Kasumi-1 (cell line): ENCODE results near the gene CYP4A22.
A peak's percentile ranks its signal among the peaks of the same experiment; 100 is the strongest.
"Not testable (repeated sequence)": the region's sequence is repeated elsewhere in the genome, so short reads cannot be mapped to it uniquely, and the experiment has no call there.

Experiments
- DNase-seq, 2 experiments: peaks; one replicate each; lab custom pipeline; 2025; lab: John Stamatoyannopoulos, UW

CYP4A22 gene

GRCh38 chr1:47137198-47137597 is at the start of gene CYP4A22:
CYP4A22 (plus strand) TSS chr1:47137441; CDS start chr1:47137486, 45 bp downstream.
- DNase-seq: no peak

- peak; percentile 5 to 11 for DNase-seq
Measured at GRCh38 chr1:47089356-47089755, 47.9 kb upstream of the CYP4A22 start.

GRCh38 chr1:47091476-47091875 is 45.8 kb upstream of the CYP4A22 start:
- DNase-seq: not testable (repeated sequence)

GRCh38 chr1:47104816-47105215 is 32.4 kb upstream of the CYP4A22 start:
- DNase-seq: no peak

- no peak for DNase-seq
Measured at GRCh38 chr1:47106792-47107191, 30.4 kb upstream of the CYP4A22 start.

- not testable (repeated sequence) for DNase-seq
Measured at GRCh38 chr1:47107851-47108574, 29.2 kb upstream of the CYP4A22 start.

- not testable (repeated sequence) for DNase-seq
Measured at GRCh38 chr1:47109482-47109881, 27.8 kb upstream of the CYP4A22 start.

- no peak for DNase-seq
Measured at GRCh38 chr1:47113178-47113577, 24.1 kb upstream of the CYP4A22 start.

GRCh38 chr1:47121039-47121438 is 16.2 kb upstream of the CYP4A22 start:
- not testable (repeated sequence) for DNase-seq

- not testable (repeated sequence) for DNase-seq
Measured at GRCh38 chr1:47124834-47125233, 12.4 kb upstream of the CYP4A22 start.

GRCh38 chr1:47126997-47127396 is 10.2 kb upstream of the CYP4A22 start:
- not testable (repeated sequence) for DNase-seq

- no peak for DNase-seq
Measured at GRCh38 chr1:47128221-47128620, 9.0 kb upstream of the CYP4A22 start.

GRCh38 chr1:47128854-47129253 is 8.4 kb upstream of the CYP4A22 start:
- DNase-seq: not testable (repeated sequence)

GRCh38 chr1:47129489-47130230 is 7.6 kb upstream of the CYP4A22 start:
- DNase-seq: not testable (repeated sequence)

- DNase-seq: not testable (repeated sequence)
Measured at GRCh38 chr1:47132665-47133064, 4.6 kb upstream of the CYP4A22 start.

GRCh38 chr1:47137925-47138615 is 829 bp downstream of the CYP4A22 start:
- DNase-seq: no peak

GRCh38 chr1:47140358-47140757 is 3.1 kb downstream of the CYP4A22 start:
- not testable (repeated sequence) for DNase-seq

- not testable (repeated sequence) for DNase-seq
Measured at GRCh38 chr1:47143654-47144053, 6.4 kb downstream of the CYP4A22 start.

GRCh38 chr1:47146495-47146894 is 9.3 kb downstream of the CYP4A22 start:
- not testable (repeated sequence) for DNase-seq

- no peak for DNase-seq
Measured at GRCh38 chr1:47147047-47147785, 10.0 kb downstream of the CYP4A22 start.

- DNase-seq: not testable (repeated sequence)
Measured at GRCh38 chr1:47149162-47149561, 11.9 kb downstream of the CYP4A22 start.

- not testable (repeated sequence) for DNase-seq
Measured at GRCh38 chr1:47156457-47156856, 19.2 kb downstream of the CYP4A22 start.
